CD4-positive, alpha-beta memory T cell (primary cell): Measurements from ENCODE around the gene AOC2. TPM values are rescaled to one million over a fixed set of nuclear protein-coding genes. Genes with fewer than 3 reads are reported as not detected.

Source experiments
- CTCF ChIA-PET: fragments of 350-600 bp; sonication (Branson Sonifier 250); formaldehyde crosslinking; loops from one replicate; lab custom pipeline; 2021; ENCODE audit warnings: inconsistent platforms; ENCODE audit not compliant: partially characterized antibody; lab: Charles Lee
- POLR2A ChIA-PET: fragments of 350-600 bp; sonication (Branson Sonifier 250); formaldehyde crosslinking; loops from one replicate; lab custom pipeline; 2021; ENCODE audit not compliant: partially characterized antibody; lab: Charles Lee
- DNase-seq, 5 donors: peaks; one replicate each; pipeline versions ENCODE4 v3.0.0 to v3.0.0-alpha.2; 2020 to 2022; ENCODE audit warnings: mixed read lengths in 1 of 5
- H3K27ac ChIP-seq: one replicate; pipeline ENCODE4 v1.7.0; 2013; ENCODE audit warnings: low read depth, low read length
- H3K27me3 ChIP-seq: 2 replicates; pipeline ENCODE4 v1.7.0; 2013; ENCODE audit warnings: mild to moderate bottlenecking, low read length, moderate library complexity; ENCODE audit not compliant: insufficient read depth
- H3K36me3 ChIP-seq: 2 replicates; pipeline ENCODE4 v1.7.0; 2013; ENCODE audit warnings: mild to moderate bottlenecking, low read length, moderate library complexity; ENCODE audit not compliant: insufficient read depth
- H3K4me1 ChIP-seq: 2 replicates; pipeline ENCODE4 v1.7.0; 2013; ENCODE audit warnings: mild to moderate bottlenecking, low read length, moderate library complexity; ENCODE audit not compliant: insufficient read depth
- H3K4me3 ChIP-seq, 2 donors: one replicate each; pipeline ENCODE4 v1.7.0; 2013; ENCODE audit warnings: low read length in 2 of 2, mild to moderate bottlenecking in 1 of 2
- H3K9me3 ChIP-seq, 2 donors: one replicate each; pipeline ENCODE4 v1.7.0; 2013; ENCODE audit warnings: low read length in 2 of 2, control low read depth in 1 of 2; ENCODE audit not compliant: control insufficient read depth in 1 of 2
- H3K27ac Mint-ChIP-seq, 7 donors: one replicate each; pipeline ENCODE4 v1.8.0; 2020 to 2021; ENCODE audit warnings: mixed read lengths in 7 of 7, mild to moderate bottlenecking in 6 of 7, inconsistent platforms in 3 of 7, moderate library complexity in 3 of 7
- H3K27me3 Mint-ChIP-seq, 2 donors: one replicate each; pipeline ENCODE4 v1.8.0; 2020 to 2021; ENCODE audit warnings: mixed read lengths in 2 of 2
- H3K36me3 Mint-ChIP-seq, 2 donors: one replicate each; pipeline ENCODE4 v1.8.0; 2020 to 2021; ENCODE audit warnings: mixed read lengths in 2 of 2, inconsistent platforms in 1 of 2, mild to moderate bottlenecking in 1 of 2
- H3K4me1 Mint-ChIP-seq, 4 donors: one replicate each; pipeline ENCODE4 v1.8.0; 2020 to 2021; ENCODE audit warnings: mixed read lengths in 4 of 4, mild to moderate bottlenecking in 1 of 4
- H3K4me3 Mint-ChIP-seq, 8 donors: one replicate each; pipeline ENCODE4 v1.8.0; 2020 to 2021; ENCODE audit warnings: mixed read lengths in 8 of 8, mild to moderate bottlenecking in 7 of 8, moderate library complexity in 6 of 8, inconsistent platforms in 3 of 8
- H3K9me3 Mint-ChIP-seq, 8 donors: one replicate each; pipeline ENCODE4 v1.8.0; 2020 to 2021; ENCODE audit warnings: mixed read lengths in 8 of 8, mild to moderate bottlenecking in 5 of 8, inconsistent platforms in 3 of 8, moderate library complexity in 1 of 8
- intact Hi-C: fragments of 100-400 bp; cut with micrococcal nuclease; formaldehyde crosslinking; loops from one replicate; pipeline ENCODE4 v1.15.1; 2023
- polyA plus RNA-seq, 2 donors: library from polyadenylated mRNA; unstranded; fragments of 300-500 nt; fragmentation: Illumina TruSeq; gene quantifications; one replicate each; pipeline ENCODE4 v1.2.3, GENCODE V29; 2021
- total RNA-seq, 2 experiments: library from RNA; stranded (reverse); gene quantifications; one replicate each; pipeline ENCODE4 v1.2.3, GENCODE V29; 2021

The AOC2 gene, protein sequence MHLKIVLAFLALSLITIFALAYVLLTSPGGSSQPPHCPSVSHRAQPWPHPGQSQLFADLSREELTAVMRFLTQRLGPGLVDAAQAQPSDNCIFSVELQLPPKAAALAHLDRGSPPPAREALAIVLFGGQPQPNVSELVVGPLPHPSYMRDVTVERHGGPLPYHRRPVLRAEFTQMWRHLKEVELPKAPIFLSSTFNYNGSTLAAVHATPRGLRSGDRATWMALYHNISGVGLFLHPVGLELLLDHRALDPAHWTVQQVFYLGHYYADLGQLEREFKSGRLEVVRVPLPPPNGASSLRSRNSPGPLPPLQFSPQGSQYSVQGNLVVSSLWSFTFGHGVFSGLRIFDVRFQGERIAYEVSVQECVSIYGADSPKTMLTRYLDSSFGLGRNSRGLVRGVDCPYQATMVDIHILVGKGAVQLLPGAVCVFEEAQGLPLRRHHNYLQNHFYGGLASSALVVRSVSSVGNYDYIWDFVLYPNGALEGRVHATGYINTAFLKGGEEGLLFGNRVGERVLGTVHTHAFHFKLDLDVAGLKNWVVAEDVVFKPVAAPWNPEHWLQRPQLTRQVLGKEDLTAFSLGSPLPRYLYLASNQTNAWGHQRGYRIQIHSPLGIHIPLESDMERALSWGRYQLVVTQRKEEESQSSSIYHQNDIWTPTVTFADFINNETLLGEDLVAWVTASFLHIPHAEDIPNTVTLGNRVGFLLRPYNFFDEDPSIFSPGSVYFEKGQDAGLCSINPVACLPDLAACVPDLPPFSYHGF
- 1 to 10 TPM; 2.7 TPM for total RNA-seq
- polyA plus RNA-seq, result under 1 TPM in 1 of 2 donors, not detected in 1; 0.17 TPM

DNA sequence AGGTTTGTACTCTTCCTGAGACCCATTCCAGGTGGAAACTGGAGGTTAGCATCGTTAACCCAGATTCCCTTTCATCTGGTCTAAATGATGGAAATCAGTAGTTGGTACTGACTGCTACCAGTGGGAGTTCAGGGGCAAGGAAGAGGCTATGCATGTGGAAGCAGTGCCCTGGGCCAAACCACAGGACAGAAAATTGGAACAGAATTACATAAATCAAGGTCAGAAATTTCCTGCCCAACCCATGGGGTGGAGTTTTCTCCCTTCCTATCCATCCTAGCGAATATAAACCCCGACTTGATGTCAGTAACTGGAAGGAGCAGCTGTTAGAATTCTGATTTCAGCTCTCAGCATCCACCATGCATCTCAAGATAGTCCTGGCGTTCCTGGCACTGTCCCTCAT is at the start of gene AOC2:
Gene AOC2 (plus strand): TSS at position 310 of the 400 bp plus-strand sequence. CDS start 47 bp downstream, at position 357.
- ChIA-PET POLR2A (no interaction called here), CTCF (interaction anchor here (1.7 to 2.1 kb wide), 2 partner anchors 11 to 154 kb away, joined by 4 to 6 read pairs; partner anchors contain the start of genes PSME3 and RPL27)
- H3K4me1 ChIP-seq, result no peaks in the 10 kb centered on the region
- Mint-ChIP-seq H3K4me3 (peak within 1 kb of the TSS in 1 of 8 donors; percentile 54), H3K27me3 (no peaks in the 10 kb centered on the region), H3K9me3 (no peaks in the 10 kb centered on the region), H3K27ac (no peak within 1 kb of the TSS), H3K36me3 (peaks cover 39 to 61% of the 10 kb centered on the region in 2 donors), H3K4me1 (peaks cover 0 to 8% (median 5%) of the 10 kb centered on the region in 4 donors)
- no peak for DNase-seq
- H3K4me3 ChIP-seq, result no peak within 1 kb of the TSS
- H3K27me3 ChIP-seq, result no peaks in the 10 kb centered on the region
- intact Hi-C loops, result no loop called here
- H3K36me3 ChIP-seq, result peaks cover 38% of the 10 kb centered on the region
- H3K27ac ChIP-seq, result no peak within 1 kb of the TSS
- H3K9me3 ChIP-seq, result no peaks in the 10 kb centered on the region

DNA sequence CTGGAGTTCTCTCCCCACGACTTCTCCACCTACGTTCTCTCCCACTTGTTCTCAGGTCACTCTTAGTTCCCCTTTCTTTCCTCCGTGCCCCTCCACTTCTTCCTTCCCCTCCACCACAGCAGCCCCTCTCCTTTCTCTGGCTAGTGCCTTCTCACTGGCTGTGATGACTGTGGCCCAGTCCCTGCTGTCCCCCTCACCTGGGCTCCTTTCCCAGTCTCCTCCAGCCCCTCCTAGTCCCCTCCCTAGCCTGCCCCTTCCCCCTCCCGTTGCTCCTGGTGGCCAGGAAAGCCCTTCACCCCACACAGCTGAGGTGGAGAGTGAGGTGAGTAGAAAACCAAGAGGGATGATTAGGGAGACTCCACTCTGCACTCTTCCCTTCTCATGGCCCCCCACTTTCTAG is 49.3 kb upstream of the AOC2 start:
- ChIA-PET CTCF (no interaction called here), POLR2A (interaction anchor here (1.2 to 1.6 kb wide), 2 partner anchors 21 to 203 kb away, joined by 3 to 4 read pairs; partner anchors contain the start of genes RPL27 and VPS25)
- H3K36me3 Mint-ChIP-seq, result peaks cover 6 to 8% of the 10 kb centered on the region in 2 donors
- Histone ChIP-seq H3K36me3 (no peaks in the 10 kb centered on the region), H3K4me3 (no peak overlapping the region), H3K9me3 (no peaks in the 10 kb centered on the region), H3K27me3 (no peaks in the 10 kb centered on the region), H3K4me1 (peaks cover 16% of the 10 kb centered on the region), H3K27ac (no peak overlapping the region)
- peaks cover 0 to 2% of the 10 kb centered on the region in 2 donors for H3K27me3 Mint-ChIP-seq
- intact Hi-C loops, result no loop called here
- DNase-seq, result no peak
- H3K9me3 Mint-ChIP-seq, result no peaks in the 10 kb centered on the region
- H3K27ac Mint-ChIP-seq, result no peak overlapping the region
- peaks cover 13 to 24% (median 17%) of the 10 kb centered on the region in 4 donors for H3K4me1 Mint-ChIP-seq
- H3K4me3 Mint-ChIP-seq, result peak overlapping the region in 1 of 8 donors; percentile 15

DNA sequence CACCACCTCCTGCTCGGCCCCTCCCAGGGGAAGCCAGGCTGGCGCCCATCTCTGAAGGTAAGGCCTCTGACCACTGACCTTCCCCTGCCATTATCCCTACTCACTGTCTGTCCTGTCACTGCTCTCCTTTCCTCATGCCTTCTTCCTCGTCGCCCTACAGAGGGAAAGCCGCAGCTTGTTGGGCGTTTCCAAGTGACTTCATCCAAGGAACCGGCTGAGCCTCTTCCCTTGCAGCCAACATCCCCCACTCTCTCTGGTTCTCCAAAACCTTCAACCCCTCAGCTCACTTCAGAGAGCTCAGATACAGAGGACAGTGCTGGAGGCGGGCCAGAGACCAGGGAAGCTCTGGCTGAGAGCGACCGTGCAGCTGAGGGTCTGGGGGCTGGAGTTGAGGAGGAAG is 48.9 kb upstream of the AOC2 start:
- Mint-ChIP-seq H3K27ac (peak overlapping the region in 1 of 7 donors; percentile 37), H3K27me3 (peaks cover 0 to 2% of the 10 kb centered on the region in 2 donors), H3K4me3 (peak overlapping the region in 3 of 8 donors; percentile 40 to 59 (median 45)), H3K36me3 (peaks cover 6 to 8% of the 10 kb centered on the region in 2 donors), H3K9me3 (no peaks in the 10 kb centered on the region), H3K4me1 (peaks cover 12 to 24% (median 17%) of the 10 kb centered on the region in 4 donors)
- H3K4me3 ChIP-seq, result no peak overlapping the region
- no peaks in the 10 kb centered on the region for H3K9me3 ChIP-seq
- no peak overlapping the region for H3K27ac ChIP-seq
- no peaks in the 10 kb centered on the region for H3K36me3 ChIP-seq
- peaks cover 16% of the 10 kb centered on the region for H3K4me1 ChIP-seq
- intact Hi-C loops, result no loop called here
- CTCF ChIA-PET, result no interaction called here
- H3K27me3 ChIP-seq, result no peaks in the 10 kb centered on the region
- no peak for DNase-seq
- POLR2A ChIA-PET, result interaction anchor here (1.1 to 1.6 kb wide), 2 partner anchors 22 to 37 kb away, joined by 3 to 4 read pairs; partner anchors contain the start of gene VPS25

DNA sequence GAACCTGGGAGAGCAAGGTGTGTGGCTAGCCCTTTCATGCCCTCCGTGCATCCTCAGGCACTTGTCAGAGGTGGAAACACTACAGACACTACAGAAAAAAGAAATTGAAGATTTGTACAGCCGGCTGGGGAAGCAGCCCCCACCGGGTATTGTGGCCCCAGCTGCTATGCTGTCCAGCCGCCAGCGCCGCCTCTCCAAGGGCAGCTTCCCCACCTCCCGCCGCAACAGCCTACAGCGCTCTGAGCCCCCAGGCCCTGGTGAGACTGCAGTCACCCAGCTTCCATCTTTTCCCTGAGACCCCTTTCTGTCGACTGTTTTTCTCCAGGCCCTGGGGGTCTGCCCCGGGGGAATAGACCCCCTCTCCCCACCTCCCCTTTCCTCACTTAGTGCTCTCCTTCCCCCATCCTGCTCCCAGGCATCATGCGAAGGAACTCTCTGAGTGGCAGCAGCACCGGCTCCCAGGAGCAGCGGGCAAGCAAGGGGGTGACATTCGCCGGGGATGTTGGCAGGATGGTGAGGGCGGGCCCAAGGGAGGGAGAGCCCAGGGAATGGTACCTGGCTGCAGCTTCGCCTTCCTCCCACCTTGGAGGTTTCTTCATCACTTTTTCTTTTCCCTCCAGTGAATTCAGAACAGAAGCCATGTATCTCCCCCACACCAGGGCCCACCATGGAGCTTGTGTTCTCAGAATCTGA is 48.2 kb upstream of the AOC2 start:
- peaks cover 6 to 8% of the 10 kb centered on the region in 2 donors for H3K36me3 Mint-ChIP-seq
- CTCF ChIA-PET, result no interaction called here
- no peaks in the 10 kb centered on the region for H3K9me3 Mint-ChIP-seq
- H3K27ac Mint-ChIP-seq, result peak overlapping the region in 1 of 7 donors; percentile 29
- peak overlapping the region in 1 of 8 donors; percentile 59 for H3K4me3 Mint-ChIP-seq
- Histone ChIP-seq H3K27me3 (no peaks in the 10 kb centered on the region), H3K4me1 (peaks cover 16% of the 10 kb centered on the region), H3K9me3 (no peaks in the 10 kb centered on the region), H3K4me3 (no peak overlapping the region), H3K27ac (no peak overlapping the region), H3K36me3 (no peaks in the 10 kb centered on the region)
- no peak for DNase-seq
- POLR2A ChIA-PET, result interaction anchor here (1.1 to 1.6 kb wide), 2 partner anchors 22 to 36 kb away, joined by 3 to 4 read pairs; partner anchors contain the start of gene VPS25
- no peaks in the 10 kb centered on the region for H3K27me3 Mint-ChIP-seq
- H3K4me1 Mint-ChIP-seq, result peaks cover 12 to 24% (median 17%) of the 10 kb centered on the region in 4 donors
- intact Hi-C loops, result no loop called here

DNA sequence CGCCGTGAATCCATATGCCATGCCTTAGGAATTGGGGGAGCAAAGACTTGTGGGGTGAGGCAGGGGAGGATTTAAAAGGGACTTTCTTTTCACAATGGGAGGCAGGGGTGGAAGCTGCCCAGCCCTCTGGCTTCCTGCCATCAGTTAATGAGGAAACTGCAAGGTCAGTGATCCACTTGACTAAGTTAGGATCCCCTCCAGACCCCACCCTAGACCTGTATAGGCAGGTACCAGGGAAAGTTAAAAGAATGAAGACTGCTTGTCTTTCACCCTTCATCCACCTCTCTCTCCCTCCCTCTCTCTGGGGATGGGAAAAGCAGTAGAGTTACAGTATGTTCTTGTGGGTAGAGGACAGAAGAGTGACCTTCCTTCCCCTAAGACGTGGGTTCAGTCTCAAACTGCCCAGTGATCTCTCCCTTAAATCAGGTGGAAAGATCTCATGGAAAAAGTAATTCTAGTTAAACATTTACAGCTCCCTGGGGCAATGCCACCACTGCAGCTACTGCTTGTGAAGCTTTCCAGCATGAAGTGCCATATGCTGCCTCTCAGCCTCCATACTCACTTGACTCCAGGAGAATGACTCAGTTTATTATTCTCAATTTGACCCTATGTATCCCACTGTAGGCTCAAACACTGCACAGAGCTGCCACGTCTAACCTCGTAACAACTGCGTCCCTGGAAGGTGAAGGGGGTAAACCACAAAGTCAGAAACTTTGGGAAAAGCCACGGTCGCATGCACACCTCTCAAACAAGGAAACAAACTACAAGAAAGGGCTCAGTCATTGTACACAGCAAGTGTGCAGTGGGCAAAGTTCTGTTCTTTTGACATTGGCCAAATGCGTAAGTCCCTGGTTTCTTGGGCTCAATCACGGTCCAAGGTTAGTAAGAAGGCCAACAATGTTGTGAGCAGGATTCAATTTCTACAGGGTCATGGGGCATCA is 47.0 kb upstream of the AOC2 start:
- H3K4me1 ChIP-seq, result peaks cover 16% of the 10 kb centered on the region
- CTCF ChIA-PET, result interaction anchor here (1.5 kb wide), 1 partner anchor 20 kb away, joined by 3 read pairs; no protein-coding TSS in a partner anchor
- H3K27ac ChIP-seq, result no peak overlapping the region
- Mint-ChIP-seq H3K4me1 (peaks cover 12 to 24% (median 17%) of the 10 kb centered on the region in 4 donors), H3K27ac (peak overlapping the region in 3 of 7 donors; percentile 9 to 91 (median 83)), H3K36me3 (peaks cover 6 to 8% of the 10 kb centered on the region in 2 donors), H3K9me3 (no peaks in the 10 kb centered on the region), H3K27me3 (no peaks in the 10 kb centered on the region), H3K4me3 (peak overlapping the region; percentile 93 to 98 (median 95))
- peak overlapping the region; percentile 26 to 92 for H3K4me3 ChIP-seq
- H3K36me3 ChIP-seq, result no peaks in the 10 kb centered on the region
- POLR2A ChIA-PET, result interaction anchor here (1.0 to 2.0 kb wide), 4 partner anchors 17 to 201 kb away, joined by 5 to 9 read pairs (median 6); partner anchors contain the start of genes RETREG3, RPL27, TUBG1 and VPS25
- no peaks in the 10 kb centered on the region for H3K9me3 ChIP-seq
- intact Hi-C loops, result loop anchor here (1.0 kb wide), 1 partner anchor 53 kb away; no protein-coding TSS in a partner anchor
- DNase-seq, result no peak
- no peaks in the 10 kb centered on the region for H3K27me3 ChIP-seq

DNA sequence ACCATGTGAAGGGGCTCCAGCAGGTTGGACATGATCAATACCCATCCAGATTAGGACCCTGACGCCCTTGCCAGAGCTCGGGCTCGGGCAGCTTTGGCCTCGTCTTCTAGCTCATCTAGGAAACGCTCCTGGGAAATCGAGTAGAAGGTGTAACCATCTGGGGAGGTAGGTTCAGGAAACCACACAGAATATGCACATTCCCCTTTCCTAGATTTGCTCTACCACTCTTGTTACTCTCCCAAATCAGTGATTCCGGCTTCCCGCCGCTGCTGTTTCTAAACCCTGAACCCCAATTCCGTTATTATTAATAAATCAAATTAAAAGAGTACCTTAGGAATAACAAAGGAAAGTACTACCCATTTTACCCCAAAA is 46.4 kb upstream of the AOC2 start:
- Histone ChIP-seq H3K4me1 (peaks cover 16% of the 10 kb centered on the region), H3K27ac (peak overlapping the region; percentile 47), H3K36me3 (no peaks in the 10 kb centered on the region), H3K4me3 (peak overlapping the region; percentile 26 to 92), H3K9me3 (no peaks in the 10 kb centered on the region), H3K27me3 (no peaks in the 10 kb centered on the region)
- POLR2A ChIA-PET, result interaction anchor here (0.7 to 2.0 kb wide), 7 partner anchors 10 to 200 kb away, joined by 3 to 9 read pairs (median 5); partner anchors contain the start of genes BECN1, RETREG3, RPL27 and TUBG1
- CTCF ChIA-PET, result interaction anchor here (1.1 to 1.6 kb wide), 3 partner anchors 19 to 26 kb away, joined by 3 to 4 read pairs (median 4); partner anchors contain the start of gene BECN1
- Mint-ChIP-seq H3K4me3 (peak overlapping the region; percentile 93 to 98 (median 95)), H3K9me3 (no peaks in the 10 kb centered on the region), H3K36me3 (peaks cover 6 to 8% of the 10 kb centered on the region in 2 donors), H3K27me3 (no peaks in the 10 kb centered on the region), H3K4me1 (peaks cover 12 to 24% (median 17%) of the 10 kb centered on the region in 4 donors), H3K27ac (peak overlapping the region in 5 of 7 donors; percentile 85 to 94 (median 93))
- intact Hi-C loops, result loop anchor here (1.0 kb wide), 1 partner anchor 54 kb away; no protein-coding TSS in a partner anchor
- DNase-seq, result no peak
